ENCODE results near the gene C20orf141.

GRCh38 chr20:2798814-2799213 is 16.0 kb upstream of the C20orf141 start:
- TF ChIP-seq POLR2A (IDR thresholded peaks at IDR 0.05; ENCODE audit: low read length) (no peak), GATA1 (IDR thresholded peaks at IDR 0.05; ENCODE audit: low read depth, low read length) (no peak)

Measured in erythroblast (primary cell).